ENCODE data around the gene PTPRG.

The PTPRG gene

DNA sequence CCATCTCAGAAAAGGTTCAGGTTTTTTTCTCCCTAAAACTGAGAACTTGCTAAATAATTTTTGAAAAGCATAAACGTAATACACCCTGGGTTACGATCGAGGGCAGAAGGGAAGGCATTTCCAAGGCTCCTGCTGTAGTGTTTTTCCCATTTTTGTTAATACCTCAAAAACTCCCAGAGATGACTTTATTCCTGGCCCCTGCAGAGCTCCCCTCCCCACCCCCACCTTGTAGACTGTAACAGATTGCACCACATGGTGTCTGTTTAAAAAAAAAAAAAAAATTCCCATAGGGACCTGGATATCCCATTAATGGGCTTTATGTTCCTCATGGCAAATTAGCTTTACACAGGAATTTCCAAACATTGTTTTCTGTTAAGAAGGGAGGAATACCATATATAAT, 773.8 kb downstream of the PTPRG start:
- DNase-seq (ENCODE audit: low read depth in 3 of 3) = no peak

GRCh38 chr3:62343755-62344154, 782.4 kb downstream of the PTPRG start:
- DNase-seq (ENCODE audit: low read depth in 3 of 3) = no peak

Measured in stimulated activated CD4-positive, alpha-beta T cell treated with anti-CD3 and anti-CD28 coated beads, TNF-alpha, amount 100 ng/mL, for 24 hours (primary cell).